Thoracic aorta (tissue), 2 donors: ENCODE results near the gene SEPSECS. TPM values are rescaled to one million over a fixed set of nuclear protein-coding genes. Genes with fewer than 3 reads are reported as not detected.
A peak's percentile ranks its signal among the peaks of the same experiment; 100 is the strongest.

Experiments
- ATAC-seq: fragments of 150-250 bp; one replicate; pipeline ENCODE4 v1.8.0; 2017; ENCODE audit warnings: low read depth; ENCODE audit not compliant: insufficient number of reproducible peaks, low FRiP score
- DNase-seq: peaks from one replicate; pipeline ENCODE4 v3.0.0-alpha.2; 2020; ENCODE audit warnings: low spot score
- H3K27ac ChIP-seq, 2 donors: fragments of 200-600 bp; sonication (generic); 1 replicate in 1 of 2; 2 replicates in 1 of 2; pipeline ENCODE4 v1.5.1; 2016; ENCODE audit warnings: mild to moderate bottlenecking in 2 of 2, moderate library complexity in 2 of 2
- H3K27me3 ChIP-seq: fragments of 200-600 bp; sonication (generic); replicated peaks from 2 replicates; pipeline ENCODE4 v1.6.0; 2016; ENCODE audit warnings: mild to moderate bottlenecking; ENCODE audit not compliant: insufficient read depth
- H3K36me3 ChIP-seq: fragments of 200-600 bp; sonication (generic); one replicate; pipeline ENCODE4 v1.5.1; 2016
- H3K4me1 ChIP-seq, 2 donors: fragments of 200-600 bp; sonication (generic); 1 replicate in 1 of 2; 2 replicates in 1 of 2; pipeline versions ENCODE4 v1.5.1 to v1.6.0; 2016; ENCODE audit warnings: low read depth in 2 of 2, mild to moderate bottlenecking in 1 of 2; ENCODE audit not compliant: control insufficient read depth in 1 of 2
- H3K4me3 ChIP-seq: fragments of 200-600 bp; sonication (generic); 2 replicates; pipeline ENCODE4 v1.5.1; 2016; ENCODE audit warnings: mild to moderate bottlenecking
- H3K9me3 ChIP-seq: fragments of 200-600 bp; sonication (generic); 2 replicates; pipeline ENCODE4 v1.5.1; 2016
- total RNA-seq, 2 donors: library from RNA; depleted of rRNA; stranded (reverse); fragments of >200 nt; gene quantifications; one replicate each; pipeline versions ENCODE4 v1.1.0 to v1.2.3, GENCODE V29; 2016
- TF ChIP-seq, protein P1 (sequence below): fragments of 200-600 bp; sonication (generic); IDR thresholded peaks from one replicate; pipeline ENCODE4 v1.5.1; 2019; ENCODE audit warnings: antibody characterized with exemption

Gene SEPSECS
- total RNA-seq, 2 donors from 2014 or later = 3.4 to 5.9 TPM

DNA sequence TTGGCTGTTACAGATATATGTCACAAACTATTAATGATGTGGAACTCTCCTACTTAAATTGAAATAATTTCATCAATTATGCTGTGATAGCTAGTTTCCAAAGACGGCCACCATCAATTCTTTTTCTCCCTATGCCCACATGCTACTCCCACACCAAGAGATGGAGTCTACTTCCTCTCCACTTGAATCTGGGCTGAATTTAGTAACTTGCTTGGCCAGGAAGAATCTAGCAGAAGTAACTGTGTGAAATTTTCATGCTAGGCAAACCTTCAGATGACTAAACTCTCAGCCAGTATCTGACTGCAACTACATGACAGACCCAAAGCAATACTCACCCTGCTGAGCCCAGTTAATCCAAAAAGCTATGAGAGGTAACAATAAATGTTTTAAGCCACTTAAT, 3.2 kb downstream of the SEPSECS start:
- H3K4me3 ChIP-seq = no peak overlapping the region
- no peaks in the 10 kb centered on the region for H3K9me3 ChIP-seq
- peaks cover 13 to 14% of the 10 kb centered on the region in 2 donors for H3K4me1 ChIP-seq
- H3K27ac ChIP-seq = no peak overlapping the region
- no peaks in the 10 kb centered on the region for H3K27me3 ChIP-seq
- H3K36me3 ChIP-seq = no peaks in the 10 kb centered on the region
- ATAC-seq = no peak
- no peak for DNase-seq
- TF ChIP-seq, protein P1, sequence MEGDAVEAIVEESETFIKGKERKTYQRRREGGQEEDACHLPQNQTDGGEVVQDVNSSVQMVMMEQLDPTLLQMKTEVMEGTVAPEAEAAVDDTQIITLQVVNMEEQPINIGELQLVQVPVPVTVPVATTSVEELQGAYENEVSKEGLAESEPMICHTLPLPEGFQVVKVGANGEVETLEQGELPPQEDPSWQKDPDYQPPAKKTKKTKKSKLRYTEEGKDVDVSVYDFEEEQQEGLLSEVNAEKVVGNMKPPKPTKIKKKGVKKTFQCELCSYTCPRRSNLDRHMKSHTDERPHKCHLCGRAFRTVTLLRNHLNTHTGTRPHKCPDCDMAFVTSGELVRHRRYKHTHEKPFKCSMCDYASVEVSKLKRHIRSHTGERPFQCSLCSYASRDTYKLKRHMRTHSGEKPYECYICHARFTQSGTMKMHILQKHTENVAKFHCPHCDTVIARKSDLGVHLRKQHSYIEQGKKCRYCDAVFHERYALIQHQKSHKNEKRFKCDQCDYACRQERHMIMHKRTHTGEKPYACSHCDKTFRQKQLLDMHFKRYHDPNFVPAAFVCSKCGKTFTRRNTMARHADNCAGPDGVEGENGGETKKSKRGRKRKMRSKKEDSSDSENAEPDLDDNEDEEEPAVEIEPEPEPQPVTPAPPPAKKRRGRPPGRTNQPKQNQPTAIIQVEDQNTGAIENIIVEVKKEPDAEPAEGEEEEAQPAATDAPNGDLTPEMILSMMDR = no peak

DNA sequence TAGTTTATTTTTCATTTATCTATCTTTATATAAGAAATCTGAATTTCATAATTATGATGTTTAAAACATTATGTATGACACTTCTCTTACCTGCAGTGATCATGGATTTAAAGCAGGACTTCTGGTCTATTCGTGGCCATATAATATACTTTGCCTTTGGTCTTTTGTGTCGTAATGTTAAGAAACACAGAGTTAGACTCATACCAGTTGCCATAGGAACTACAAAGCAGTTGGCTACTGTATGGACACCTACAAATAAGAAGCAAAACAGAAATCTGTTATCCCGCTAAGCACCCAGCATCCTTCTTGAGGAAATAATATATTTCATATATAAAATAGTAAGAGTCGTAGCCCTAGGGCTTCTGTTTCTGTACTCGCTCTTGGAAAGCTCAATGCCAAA, 4.3 kb downstream of the SEPSECS start:
- no peak for DNase-seq
- TF ChIP-seq, protein P1 = no peak
- no peaks in the 10 kb centered on the region for H3K27me3 ChIP-seq
- ATAC-seq = no peak
- H3K4me3 ChIP-seq = no peak overlapping the region
- H3K4me1 ChIP-seq = peaks cover 3 to 4% of the 10 kb centered on the region in 2 donors
- H3K9me3 ChIP-seq = no peaks in the 10 kb centered on the region
- no peak overlapping the region for H3K27ac ChIP-seq
- H3K36me3 ChIP-seq = no peaks in the 10 kb centered on the region

DNA sequence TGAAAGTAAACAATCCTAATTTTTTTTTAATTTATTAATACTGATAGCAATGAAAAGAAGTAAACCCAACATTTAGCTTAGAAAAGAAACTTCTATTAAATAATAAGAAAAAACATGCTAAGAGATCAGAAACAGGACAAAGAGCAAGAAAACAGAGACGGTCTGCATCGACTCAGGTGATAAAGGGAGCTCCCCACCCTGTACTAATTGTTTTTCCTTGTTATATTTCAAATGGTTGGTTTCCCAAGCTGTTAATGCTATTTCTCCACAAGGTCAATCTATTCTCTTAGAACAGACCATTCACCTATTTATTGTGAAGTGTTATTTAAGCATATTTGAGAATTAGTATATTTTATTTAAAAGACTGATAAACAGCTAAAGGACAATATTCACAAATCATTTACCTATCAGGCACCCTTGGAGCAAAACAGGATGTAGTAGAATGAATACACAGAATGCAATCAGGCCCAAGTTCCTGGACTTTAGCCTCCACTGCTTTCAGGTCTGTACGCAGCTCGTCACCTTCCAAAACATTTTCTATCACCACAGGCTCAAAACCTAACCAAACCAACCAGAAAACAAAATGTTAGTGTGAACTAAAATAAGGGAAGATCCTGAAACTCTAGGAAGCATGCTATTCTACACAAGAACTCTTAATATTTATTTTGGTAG, 5.5 kb downstream of the SEPSECS start:
- H3K27ac ChIP-seq = no peak overlapping the region
- DNase-seq (no peak), ATAC-seq (no peak)
- H3K27me3 ChIP-seq = no peaks in the 10 kb centered on the region
- H3K4me1 ChIP-seq = peaks cover 3 to 4% of the 10 kb centered on the region in 2 donors
- H3K9me3 ChIP-seq = no peaks in the 10 kb centered on the region
- TF ChIP-seq, protein P1 = no peak
- no peak overlapping the region for H3K4me3 ChIP-seq
- no peaks in the 10 kb centered on the region for H3K36me3 ChIP-seq

DNA sequence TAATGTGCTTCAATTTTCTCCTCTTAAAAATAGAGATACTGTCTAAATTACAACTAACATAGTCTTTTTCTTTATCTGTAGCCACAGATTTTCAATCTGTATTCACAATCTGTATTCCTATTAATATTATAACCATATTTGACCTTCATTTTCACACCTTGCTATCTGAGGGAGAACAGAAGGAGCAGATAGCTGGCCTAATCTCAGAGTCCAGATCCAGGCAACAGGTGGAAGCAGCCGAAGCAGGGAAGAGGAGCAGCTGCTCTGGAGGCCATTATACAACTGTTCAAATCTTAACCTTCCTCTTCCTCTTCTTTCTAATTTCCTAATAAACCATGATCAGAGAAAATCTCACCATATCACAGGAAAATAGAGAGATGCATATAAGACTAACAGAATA, 14.2 kb downstream of the SEPSECS start:
- no peak overlapping the region for H3K27ac ChIP-seq
- no peak for ATAC-seq
- H3K36me3 ChIP-seq = no peaks in the 10 kb centered on the region
- H3K4me3 ChIP-seq = no peak overlapping the region
- H3K4me1 ChIP-seq = no peaks in the 10 kb centered on the region
- DNase-seq = no peak
- H3K27me3 ChIP-seq = no peaks in the 10 kb centered on the region
- no peaks in the 10 kb centered on the region for H3K9me3 ChIP-seq
- TF ChIP-seq, protein P1 = no peak

DNA sequence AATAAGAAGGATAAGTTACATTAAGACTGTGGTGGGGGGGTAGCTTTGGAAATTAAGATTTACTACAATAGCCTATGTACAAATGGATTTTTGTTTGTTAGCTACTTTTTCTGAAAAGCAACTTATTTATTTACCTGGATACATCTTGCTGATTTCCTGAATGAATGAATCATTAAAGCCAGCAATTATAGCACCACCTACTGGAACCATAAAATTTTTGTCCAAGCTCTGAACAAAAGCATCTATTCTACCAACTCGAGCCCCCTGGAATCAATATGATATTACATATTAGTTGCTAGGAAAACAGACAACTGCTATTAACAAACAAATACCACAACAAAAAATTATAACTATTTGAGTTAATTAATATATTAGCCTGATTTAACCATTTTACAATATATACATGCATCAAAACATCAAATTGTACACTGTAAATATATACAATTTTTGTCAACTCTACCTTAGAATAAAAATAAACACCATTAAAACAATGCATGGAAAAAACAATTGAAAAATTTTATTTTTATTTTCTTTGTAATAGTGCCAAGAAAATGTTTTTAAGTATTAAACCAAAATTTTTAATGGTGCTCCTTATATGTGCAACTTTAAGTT, 15.3 kb downstream of the SEPSECS start:
- DNase-seq = no peak
- ATAC-seq = no peak
- Histone ChIP-seq H3K4me3 (no peak overlapping the region), H3K9me3 (no peaks in the 10 kb centered on the region), H3K27ac (no peak overlapping the region), H3K36me3 (no peaks in the 10 kb centered on the region), H3K27me3 (no peaks in the 10 kb centered on the region), H3K4me1 (no peaks in the 10 kb centered on the region)
- TF ChIP-seq, protein P1 = peak; percentile 47
